Right hindlimb (tissue), 1 donor: Measurements from ENCODE around the gene NUDT9.
"Not testable (repeated sequence)": the region's sequence is repeated elsewhere in the genome, so short reads cannot be mapped to it uniquely, and the experiment has no call there.

Source experiments
- DNase-seq: peaks from one replicate; pipeline ENCODE4 v3.0.0-alpha.2; 2018

Gene NUDT9

DNA sequence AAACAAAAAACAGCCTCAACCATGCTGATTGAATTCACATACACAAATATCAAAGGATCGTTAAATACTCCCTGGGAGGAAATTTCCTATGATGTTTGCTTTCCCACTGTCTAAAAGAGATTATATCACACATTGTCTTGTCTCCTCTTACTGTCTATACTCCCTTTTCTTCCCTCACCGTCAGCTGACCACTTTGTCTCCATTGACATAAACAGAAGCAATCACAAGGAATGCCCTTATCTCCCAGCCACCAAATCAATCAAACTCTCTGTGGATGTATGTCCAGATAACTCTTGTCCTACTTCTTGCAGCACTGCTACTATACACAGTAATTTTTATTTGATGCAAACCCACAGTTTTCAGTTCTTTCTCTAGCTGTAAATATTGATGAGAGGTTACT lies 12.2 kb upstream of the NUDT9 start:
- DNase-seq: no peak

DNA sequence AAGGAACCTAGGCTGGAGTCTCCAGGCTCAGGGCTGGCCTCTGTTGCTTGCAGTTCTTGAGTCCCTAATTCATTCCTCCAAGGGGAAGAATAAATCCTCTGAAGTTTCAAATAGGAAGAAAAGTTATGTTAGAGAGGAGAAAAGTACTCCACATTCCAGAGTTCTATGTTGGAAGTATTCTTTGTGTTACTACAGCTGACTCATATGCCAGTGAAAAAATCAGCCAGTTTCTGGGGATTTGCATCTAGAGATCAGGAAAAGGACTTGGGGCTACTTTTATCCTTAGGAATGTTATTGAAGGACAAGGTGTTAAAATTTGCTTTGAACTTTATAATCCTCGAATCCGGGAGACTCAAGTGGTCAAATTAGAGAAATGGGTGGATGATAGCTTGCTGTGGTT lies 11.7 kb upstream of the NUDT9 start:
- DNase-seq: no peak

DNA sequence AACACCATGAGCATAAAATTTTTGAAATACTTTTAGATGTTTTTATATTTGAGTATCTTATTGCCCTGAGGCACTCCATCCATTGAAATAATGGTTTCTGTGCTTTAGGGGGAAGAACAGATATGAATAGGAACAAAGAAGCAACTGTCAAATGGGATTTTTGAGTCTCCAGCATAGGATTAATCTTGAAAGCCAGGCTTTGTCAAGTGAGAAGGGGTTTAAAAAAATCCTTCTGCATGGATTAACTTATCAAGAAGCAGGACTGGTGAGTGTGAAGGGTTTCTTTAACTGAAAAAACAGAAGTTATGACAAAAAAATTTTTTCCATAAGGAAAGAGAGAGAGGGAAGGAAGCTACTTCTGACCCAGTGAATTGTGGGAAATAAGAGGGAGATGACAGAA lies 7.6 kb upstream of the NUDT9 start:
- DNase-seq: no peak

DNA sequence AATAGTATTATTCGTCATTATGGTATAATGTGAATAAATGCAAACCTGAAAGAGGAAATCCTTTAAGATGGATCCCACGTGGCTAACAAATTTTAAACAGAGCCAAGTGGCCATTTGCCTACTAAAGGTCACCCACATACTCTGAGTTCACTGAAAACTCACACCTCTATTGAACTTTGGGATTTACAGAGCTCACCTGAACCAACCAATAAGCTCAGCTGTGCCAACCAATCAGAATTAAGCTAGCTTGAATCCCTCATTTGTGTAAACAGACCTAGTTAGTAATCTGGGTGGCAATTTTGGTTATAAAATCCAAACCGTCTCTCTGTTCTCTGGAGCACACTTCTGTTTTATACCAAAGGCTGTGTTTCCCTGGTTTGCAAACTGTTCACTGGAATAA lies 5.4 kb upstream of the NUDT9 start:
- DNase-seq: no peak

DNA sequence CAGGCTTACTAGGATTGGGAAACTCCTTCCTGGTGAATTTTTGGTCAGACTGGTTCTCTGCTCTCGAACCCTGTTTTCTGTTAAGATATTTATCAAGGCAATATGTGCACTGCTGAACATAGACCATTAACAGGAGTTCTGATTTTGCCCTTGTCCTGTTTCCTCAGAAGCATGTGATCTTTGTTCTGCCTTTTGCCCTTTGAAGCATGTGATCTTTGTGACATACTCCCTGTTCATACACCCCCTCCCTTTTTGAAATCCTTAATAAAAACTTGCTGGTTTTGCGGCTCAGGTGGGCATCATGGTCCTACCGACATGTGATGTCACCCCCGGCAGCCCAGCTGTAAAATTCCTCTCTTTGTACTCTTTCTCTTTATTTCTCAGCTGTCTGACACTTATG lies 4.0 kb upstream of the NUDT9 start:
- DNase-seq: not testable (repeated sequence)

DNA sequence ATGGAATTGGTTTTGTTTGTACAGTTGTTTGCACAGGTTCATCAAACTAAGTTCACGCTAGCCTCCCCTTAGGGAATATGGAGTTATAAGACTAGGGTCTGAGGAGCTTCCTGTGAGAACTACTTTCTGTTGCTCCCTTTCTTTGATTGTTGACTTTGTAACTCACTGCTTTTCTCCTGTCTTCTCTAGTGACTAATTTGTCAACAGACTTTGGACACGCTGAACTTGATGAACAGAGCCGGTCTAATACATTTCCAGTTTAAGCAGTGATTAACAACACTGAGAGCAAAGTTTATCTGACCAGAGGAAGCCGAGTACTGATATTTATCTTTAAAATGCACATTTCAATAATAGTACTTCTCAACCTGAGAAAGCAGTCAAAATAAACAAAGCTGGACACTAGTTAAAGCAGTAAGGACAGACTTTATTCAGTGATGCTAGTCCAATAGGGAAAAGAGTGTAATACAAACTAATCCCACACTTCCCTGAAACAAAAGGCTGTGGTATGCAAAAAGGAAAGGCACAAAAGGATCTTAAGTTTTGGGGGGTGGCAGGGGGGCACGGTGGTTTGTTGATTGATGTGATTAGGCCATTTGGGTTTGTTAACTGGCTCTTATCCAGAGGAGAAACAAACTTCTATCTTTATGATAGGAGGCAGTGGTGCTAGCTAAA lies 2.7 kb upstream of the NUDT9 start:
- DNase-seq: no peak

DNA sequence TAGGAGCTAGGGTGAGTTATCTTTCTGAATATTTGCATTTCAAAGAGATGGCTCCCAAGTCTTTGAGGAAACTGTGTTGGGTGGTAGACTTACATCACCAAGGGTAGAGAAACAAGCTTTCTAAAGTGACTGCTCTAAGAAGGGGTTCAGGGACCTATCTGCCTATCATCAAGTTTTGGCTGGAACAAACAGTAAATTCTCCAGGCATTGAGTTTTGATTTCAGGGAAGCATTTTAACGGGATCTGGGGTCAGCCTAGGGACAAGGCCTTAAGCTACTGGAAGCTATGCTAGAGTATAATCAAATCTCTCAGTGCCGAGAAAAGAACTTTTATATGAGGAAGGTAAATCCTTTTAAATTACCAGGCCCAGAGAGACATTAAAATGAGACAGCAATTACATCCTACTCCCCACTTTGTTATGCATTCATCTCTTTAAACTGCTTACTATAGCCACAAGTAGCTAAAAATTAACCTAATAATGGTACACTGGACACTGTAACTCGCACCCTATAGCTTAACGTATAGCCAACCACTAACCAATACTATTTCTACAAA lies 2.0 kb upstream of the NUDT9 start:
- no peak for DNase-seq

DNA sequence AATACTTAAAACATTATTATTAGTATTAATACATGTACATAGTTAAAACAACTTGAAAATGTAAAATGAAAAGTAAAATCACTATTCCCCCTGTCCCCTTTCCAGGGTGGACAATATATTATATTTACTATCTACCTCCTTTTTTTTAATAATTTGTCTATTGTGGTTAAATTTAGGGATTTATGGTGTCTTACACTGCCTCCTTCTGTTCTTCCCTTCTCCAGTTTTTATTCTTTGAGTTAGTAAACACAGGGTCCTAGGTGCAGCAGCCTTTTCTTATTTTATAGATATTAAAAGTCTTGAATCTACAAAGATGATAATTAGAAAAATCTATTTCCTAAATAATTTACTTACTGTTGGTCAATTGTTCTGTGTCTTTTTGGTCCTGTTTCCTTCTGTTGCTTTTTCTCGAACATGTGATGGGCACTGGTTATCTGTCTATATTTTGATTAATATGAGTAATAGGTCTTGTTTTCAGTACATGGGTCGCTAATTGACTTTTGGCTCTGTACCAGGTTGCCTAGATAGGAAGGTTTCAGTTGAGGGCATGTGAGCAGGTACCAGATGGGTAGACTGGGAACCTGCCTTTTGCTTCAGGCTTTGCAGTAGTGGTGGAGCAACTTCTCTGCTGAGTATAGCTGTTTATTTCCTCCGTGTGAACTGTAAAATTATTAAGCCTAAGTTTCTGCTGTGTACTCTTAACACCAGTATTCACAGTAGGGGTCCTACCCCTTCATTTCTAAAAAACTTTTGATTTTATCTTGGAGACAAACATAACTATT lies 1.1 kb downstream of the NUDT9 start:
- DNase-seq: no peak

DNA sequence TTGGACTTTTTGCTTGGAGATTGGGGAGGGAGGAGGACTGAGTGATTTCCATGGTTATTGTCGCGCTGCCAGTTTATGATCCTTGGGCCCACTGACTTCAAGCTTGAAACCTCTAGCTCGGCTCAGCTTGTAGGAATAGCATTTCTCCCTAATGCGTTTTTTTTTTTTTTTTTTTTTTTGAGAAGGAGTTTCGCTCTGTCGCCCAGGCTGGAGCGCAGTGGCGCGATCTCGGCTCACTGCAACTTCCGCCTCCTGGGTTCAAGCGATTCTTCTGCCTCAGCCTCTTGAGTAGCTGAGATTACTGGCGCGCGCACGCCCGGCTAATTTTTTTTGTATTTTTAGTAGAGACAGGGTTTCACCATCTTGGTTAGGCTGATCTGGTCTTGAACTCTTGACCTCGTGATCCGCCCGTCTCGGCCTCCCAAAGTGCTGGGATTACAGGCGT lies 1.7 kb downstream of the NUDT9 start:
- DNase-seq: not testable (repeated sequence)

DNA sequence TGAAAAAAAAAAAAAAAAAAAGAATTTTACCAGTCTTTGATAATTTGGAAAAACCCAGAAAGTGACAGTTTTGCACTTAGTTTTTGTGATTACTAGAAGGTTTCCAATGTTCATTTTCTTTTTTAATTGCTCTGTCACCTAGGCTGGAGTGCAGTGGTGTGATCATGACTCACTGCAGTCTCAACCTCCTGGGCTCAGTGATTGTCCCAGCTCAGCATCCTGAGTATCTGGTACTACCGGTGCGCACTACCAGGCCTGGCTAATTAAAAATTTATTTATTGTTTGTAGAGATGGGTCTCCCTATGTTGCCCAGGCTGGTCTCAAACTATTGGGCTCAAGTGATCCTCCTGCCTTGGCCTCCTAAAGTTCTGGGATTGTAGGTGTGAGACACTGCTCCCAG lies 3.3 kb downstream of the NUDT9 start:
- no peak for DNase-seq

DNA sequence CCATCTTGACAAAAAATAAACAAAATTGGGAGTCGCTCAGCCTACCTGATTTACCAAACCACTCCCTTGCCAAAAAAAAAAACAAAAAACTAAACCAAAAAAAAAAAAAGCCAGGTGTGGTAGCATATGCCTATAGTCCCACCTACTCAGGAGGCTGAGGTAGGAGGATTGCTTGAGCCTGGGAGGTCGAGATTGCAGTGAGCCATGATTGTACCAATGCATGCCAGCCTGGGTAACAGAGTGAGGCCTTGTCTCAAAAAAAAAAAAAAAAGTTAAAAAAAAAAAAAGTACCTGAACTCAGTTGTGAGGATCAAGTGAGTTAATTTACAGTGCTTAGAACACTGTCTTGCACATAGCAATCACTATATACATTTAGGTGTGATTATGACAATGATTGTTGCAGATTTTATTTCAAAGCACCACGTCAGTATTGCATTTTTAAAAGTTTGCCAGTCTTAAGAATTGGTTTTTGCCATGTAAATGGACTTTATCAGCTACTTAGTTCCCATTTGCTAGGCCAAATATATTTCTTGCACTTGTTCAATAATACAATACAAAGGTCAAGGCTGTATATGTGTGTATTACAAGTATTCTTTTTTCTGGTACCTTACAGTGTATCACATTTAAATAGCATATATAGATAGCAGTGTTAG lies 4.6 kb downstream of the NUDT9 start:
- DNase-seq: no peak

DNA sequence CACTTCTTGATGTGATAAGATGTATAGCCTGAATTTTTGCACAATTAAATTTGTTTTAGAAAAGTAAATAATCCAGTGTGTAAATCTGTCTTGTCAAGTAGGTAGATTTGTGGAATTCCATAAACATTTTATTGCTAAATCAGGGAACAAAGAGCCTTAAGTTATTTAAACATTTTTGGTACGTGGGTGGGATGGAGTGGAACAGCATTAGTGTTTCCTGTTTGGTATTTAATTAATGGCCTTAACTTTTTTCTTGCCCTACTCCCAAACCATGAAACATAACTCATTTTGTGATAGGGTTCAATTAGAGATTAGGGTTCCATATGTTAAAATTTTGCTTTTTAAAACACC lies 5.1 kb downstream of the NUDT9 start:
- DNase-seq: no peak

DNA sequence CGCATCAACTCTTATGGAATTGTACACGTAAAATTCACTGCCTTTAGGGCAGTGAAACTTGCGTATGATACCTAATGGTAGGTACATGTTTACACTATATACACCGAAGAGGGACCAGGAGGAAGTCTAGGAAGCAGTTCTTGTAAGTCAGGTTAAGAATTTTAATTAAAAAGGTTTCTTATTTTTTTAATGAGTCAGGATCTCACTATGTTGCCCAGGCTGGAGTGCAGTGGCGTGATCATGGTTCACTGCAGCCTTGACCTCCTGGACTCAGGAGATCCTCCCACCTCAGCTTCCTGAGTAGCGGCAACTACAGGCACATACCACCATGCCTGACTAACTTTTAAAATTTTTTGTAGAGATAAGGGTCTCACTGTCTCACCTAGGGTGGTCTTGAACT lies 6.6 kb downstream of the NUDT9 start:
- DNase-seq: no peak

DNA sequence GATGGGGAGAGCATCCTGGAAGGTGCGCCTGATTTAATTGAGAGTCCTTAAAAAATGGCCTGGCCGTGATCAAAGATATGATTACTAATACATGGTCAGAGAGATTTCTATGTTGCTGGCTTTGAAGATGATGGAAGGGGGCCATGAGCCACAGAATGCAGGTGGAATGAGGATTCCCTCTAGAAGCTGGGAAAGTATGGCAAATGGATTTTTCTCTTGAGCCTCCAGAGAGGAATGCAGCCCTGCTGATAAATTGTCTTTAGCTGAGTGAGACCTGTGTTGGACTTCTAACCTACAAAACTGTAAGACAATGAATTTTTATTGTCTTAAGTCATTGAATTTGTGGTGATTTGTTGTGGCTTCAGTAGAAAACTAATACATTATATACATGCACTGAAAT lies 7.7 kb downstream of the NUDT9 start:
- DNase-seq: no peak

DNA sequence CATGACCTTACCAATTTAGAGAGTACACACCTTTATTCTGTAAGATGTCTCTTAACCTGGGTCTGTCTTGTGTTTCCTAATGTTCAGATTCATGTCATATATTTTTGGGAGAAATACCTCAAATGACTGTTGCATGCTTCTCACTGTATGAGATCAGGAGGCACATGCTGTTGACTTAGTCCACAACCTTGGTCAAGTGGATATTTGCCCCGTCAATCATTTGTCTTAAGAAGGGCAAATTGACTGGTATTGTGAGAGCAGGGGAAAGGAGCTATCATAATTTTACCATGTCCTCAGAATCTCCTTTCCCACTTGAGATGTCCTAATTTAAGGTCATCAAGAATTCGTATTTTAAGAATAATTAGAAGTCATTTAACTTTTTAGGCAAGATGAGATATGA lies 11.0 kb downstream of the NUDT9 start:
- DNase-seq: no peak

DNA sequence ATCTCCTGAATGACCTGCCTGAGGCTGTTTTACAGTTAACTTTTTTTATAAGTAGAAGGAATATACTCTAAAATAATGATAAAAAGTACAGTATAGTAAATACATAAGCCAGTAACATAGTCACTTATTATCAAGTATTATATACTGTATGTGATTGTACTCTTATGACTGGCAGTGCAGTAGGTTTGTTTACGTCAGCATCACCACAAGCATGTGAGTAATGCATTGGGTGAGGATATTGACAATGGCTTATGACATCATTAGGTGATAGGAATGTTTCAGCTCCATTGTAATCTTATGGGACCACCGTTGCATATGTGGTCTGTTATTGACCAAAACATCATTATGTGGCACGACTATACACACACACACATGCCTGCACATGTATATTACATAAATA lies 20.5 kb downstream of the NUDT9 start:
- DNase-seq: no peak

DNA sequence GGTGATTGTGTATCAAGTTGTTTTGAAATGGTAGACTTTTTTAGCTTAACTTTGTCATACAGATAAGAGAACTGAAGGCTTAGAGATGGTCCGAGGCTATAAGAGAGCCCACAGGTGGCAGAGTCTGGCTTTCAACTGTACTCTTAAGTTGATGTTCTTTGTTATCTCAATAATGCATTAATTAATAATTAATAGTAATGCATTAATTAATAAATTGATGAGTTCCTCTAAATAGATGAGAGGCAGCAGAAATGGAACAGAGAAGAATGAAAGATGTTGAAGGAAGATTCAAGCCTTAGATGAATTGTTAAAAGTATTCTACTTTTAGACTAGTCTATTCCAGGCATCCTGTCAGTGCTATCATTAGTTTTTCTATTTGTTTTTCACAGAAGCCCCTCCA lies 22.4 kb downstream of the NUDT9 start:
- no peak for DNase-seq

DNA sequence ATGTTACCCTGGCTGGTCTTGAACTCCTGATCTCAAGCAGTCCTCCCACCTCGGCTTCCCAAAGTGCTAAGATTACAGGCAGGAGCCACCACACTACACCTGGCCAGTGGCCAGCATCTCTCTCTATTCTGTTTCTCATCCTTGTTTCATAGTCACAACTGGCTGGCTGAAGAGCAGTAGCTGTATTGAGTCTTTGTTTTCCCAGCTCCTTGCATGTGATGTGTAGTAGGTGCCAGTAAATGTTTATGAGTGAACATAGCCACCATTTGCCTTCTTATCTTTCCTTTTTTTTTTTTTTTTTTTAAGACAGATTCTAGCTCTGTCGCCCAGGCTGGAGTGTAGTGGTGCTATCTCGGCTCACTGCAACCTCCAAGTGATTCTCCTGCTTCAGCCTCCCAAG lies 23.6 kb downstream of the NUDT9 start:
- no peak for DNase-seq

DNA sequence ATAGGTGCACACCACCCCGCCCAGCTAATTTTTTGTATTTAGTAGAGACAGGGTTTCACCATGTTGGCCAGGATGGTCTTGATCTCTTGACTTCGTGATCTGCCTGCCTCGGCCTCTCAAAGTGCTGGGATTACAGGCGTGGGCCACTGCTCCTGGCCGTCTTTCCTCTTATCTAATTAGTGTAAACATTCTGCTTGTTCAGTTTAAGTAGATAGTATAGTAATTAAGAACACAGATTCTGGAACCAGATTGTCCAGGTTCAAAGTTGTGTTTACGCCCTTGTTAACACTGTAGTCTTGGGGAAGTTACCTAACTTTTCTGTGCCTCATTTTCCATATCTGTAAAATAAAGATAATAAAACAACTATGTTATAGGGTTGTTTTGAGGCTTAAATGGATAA lies 24.0 kb downstream of the NUDT9 start:
- not testable (repeated sequence) for DNase-seq

DNA sequence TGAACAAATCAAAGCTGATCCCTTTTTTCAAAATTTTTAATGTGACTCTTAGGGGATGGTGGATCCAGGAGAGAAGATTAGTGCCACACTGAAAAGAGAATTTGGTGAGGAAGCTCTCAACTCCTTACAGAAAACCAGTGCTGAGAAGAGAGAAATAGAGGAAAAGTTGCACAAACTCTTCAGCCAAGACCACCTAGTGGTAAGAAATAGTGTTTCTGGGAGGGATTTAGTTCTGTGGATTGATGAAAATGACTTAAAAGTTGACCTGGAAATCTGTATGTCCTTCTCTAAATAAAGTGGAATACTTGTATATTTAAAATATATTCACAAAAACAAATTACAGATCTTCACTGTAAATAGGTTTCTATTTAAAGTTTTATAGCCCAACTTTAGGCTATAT lies 29.2 kb downstream of the NUDT9 start:
- no peak for DNase-seq

DNA sequence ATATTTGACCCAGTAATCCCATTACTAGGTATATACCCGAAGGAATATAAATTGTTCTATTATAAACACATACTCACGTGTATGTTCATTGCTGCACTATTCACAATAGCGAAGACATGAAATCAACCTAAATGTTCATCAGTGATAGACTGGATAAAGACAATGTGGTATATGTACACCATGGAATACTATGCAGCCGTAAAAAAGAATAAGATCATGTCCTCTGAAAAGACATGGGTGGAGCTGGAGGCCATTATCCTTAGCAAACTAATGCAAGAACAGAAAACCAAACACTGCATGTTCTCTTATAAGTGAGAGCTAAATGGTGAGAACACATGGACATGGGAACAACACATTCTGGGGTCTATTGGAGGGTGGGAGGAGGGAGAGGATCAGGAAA lies 36.5 kb downstream of the NUDT9 start:
- DNase-seq: no peak

DNA sequence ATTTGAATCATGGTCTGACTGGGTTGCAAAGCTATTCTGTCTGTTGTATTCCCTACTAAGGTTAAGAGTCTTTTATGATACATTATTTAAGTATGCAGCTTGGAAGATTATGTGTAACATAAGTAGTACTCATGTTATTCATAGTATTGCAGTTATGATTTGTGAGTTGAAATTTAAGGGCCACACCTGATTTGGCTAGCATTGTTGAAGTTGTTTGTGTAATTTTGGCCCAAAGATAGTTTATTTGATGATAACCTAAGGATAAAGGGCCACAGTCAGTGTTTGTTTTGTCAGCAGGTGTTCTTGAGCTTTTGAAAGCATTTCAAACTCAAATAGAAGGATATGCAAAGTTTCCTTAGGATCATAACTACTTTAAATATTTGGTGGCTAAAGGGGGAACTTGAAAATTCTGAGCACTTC lies 38.9 kb downstream of the NUDT9 start:
- no peak for DNase-seq

DNA sequence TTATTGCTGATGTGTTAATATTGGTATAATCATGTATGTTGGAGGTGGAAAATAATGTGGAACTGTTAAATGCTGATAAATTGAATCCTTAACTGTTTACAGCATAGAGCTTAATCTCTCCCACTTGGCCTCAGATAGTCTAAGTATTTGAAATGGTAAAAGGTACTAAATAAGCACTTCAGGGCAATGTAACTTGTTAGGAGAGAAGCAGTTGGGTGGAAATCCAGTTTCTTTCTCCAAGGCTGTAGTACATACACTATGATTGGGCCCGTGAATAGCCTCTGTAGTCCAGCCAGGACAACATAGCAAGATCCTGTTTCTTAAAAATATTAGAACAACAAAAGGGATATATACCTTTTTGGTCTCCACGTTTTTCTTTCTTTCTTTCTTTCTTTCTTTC lies 39.7 kb downstream of the NUDT9 start:
- no peak for DNase-seq

DNA sequence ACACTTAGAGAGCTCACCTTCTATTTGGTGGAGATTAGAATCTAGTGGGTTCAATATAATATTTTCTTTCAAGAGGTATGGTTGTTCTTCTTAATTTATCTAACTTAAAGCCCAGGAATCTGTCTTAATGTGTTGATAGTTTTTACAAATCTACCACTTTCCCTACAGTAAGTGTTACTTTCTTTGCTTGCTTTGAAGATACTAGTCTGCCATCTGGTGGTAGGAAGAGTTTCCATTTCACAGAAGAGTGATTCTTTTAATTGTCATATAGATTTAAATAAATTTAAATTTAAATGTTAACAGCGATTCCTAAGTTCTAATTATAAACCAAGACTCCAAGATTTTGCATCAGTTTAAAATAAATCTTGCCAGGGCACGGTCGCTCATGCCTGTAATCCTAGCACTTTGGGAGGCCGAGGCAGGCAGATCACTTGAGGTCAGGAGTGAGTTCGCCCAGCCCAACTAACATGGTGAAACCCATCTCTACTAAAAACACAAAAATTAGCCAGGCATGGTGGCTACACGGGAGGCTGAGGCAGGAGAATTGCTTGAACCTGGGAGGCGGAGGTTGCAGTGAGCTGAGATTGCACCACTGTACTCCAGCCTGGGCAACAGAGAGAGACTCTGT lies 43.5 kb downstream of the NUDT9 start:
- no peak for DNase-seq
